Activated gamma-delta T cell treated with anti-CD3 and anti-CD28 coated beads, Interleukin-2, amount 50 U/mL, for 16 hours (primary cell): ENCODE results near the gene SLC6A9.

Experiments
- DNase-seq: peaks from one replicate; pipeline ENCODE4 v3.0.0-alpha.2; 2020; ENCODE audit warnings: low read depth

The SLC6A9 gene

DNA sequence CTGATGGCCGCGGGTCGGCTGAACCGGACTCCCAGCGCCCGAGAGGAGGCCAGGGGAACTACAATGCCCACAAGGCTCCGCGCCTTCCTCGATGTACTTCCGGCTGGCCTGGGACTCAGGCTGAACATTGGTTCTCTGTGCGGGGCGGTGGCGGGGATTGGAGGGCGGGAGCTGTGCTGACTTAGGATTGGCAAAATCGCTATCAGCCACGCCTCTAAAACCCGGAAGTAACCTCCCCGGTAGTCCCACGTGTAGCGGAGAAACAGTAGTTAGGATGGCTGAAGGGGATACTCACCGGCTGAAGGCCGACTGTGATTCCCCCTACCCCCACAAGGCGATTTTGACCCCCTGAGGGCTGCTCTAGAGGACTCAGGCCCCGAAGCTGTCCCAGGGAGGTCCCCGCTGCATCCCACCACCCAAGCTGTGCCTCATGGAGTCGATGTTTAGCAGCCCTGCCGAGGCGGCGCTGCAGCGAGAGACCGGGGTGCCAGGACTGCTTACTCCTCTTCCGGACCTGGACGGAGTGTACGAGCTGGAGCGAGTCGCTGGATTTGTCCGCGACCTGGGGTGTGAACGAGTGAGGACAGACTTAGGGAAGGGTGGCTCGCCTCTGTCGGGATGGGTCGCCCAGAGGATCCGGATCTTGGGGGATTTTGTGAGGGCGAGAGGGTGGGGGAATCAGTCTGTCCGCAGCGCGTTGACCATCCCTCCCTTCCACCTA is 61.4 kb downstream of the SLC6A9 start, which contains the start of gene DPH2:
TSS of gene DPH2 (plus strand) at position 265 of the 721 bp plus-strand sequence. CDS start at position 431, 166 bp downstream.
- peak; percentile 96 for DNase-seq

GRCh38 chr1:43969416-43969745 is 61.9 kb downstream of the SLC6A9 start:
- no peak for DNase-seq

DNA sequence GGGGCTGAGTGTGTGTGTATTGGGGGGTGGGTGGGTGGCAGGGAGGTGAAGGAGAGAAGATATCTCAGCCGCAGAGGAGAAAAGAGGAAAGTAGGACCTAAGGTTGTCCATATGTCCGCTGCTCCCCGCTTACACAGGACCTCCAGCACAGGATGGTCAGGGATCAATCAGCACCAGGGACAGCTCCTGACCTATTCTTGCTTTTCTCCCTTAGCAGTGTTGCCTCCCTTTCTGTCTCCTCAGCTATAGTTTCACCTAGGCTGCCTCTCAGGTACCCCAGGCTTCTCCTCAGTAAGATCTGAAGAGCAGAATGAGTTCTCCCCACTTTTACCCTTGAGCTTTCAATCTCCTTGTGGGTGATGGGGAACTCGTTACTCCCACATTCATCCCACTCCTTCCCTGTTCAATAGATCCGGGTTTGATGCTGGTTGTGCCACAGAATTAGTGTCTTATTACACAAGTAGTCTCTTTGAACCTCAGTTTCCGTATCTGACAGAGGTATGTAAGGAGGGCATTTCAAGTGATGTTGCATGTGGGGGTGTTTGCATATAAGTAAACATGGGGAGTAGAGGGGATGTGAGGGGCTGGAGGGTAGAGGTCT is 62.8 kb downstream of the SLC6A9 start:
- DNase-seq, result no peak

DNA sequence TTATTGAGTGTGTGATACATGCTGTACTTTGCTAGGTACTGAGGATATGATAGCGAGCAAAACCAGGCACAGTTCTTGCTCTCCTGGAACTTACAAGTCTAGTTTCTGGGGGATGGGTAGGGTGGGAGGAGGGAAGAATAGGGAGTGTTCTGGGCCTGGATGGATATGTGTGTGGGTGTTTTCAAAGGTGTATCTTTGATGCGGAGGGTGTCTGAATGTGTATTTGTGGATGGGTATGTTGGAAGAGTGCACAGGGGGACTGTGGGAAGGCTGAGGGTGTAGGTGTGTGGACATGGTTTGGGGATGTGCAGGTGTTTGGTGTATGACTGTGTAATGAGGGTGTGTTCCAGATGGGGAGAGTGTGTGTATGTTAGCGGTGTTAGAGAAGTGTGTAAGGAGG is 65.9 kb downstream of the SLC6A9 start:
- DNase-seq, result no peak

DNA sequence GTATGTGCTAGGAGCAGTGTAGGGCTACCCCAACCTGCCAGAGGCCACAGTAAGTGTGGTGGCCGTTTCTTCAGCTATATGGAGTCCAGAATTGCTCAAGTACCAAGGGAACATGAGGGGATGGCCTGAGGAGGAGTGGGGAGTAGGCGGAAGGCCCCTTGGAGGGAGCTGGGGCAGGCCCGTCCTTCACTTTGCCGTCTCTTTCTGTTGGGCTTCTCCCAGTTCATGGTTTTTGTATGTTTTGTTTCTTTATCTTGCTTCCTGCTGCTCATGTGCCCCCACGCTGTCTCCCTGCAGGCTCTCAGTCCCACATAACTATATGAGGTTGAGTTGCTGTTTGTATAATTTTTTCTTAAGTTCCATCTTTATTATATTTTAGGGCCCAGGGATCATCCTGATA is 67.4 kb downstream of the SLC6A9 start:
- no peak for DNase-seq

DNA sequence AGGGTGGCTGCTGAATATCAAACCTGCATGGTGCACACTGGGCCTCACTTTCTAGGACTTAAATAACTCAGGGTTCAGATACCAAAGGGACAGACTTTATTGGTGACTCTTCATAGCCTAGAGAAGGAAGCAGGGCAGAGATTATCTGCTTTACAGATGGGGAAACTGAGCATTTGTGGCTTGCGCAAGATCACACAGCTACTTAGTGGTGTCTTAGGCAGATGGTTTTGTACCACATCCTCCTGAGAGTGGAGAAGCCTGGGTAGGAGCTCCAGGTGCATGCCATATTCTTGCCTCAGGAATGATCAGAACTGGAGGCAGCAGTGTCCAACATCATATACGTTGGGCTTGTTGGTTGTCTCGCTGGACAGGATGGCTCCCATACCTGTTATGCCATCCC is 68.3 kb downstream of the SLC6A9 start:
- no peak for DNase-seq

DNA sequence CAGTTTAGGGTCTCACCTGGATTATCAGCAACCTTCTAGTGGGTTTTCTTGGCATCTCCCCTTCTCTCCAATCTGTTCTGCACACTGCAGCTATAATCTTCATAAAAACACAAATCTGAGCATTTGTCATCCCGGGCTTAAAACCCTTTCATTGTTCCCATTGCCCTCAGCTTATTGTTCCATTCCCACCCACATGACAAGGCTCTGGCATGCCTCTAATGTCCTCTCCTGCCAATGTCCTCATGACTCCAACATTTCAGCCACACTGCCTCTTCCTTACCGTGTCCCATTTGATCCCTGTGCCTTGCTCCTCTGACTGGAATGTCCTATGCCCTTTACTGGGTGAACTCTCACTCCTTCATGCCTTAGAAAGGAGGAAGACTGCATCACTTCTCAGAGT is 68.9 kb downstream of the SLC6A9 start:
- DNase-seq, result no peak

DNA sequence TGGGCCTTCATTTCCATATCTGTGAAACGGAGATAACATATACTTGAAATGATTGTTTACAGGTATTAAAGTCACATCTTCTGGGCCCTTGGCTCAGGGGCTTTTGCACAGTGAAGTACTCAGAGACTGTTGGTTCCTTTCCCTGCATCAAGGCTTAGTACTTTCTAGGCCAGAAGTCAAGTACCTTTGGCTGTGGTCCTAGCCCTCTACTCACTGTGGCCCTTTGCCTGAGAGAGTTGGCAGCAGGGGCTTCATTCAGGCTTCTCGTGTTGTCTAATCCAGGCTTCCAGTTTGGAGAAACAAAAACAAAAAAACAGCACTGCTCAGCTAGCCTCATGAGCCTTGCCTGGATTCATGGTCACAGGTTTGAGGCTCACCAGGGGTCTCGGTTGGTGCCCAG is 69.6 kb downstream of the SLC6A9 start:
- DNase-seq, result no peak

GRCh38 chr1:43960798-43961197 is 70.5 kb downstream of the SLC6A9 start:
- no peak for DNase-seq

- DNase-seq, result no peak
Measured at GRCh38 chr1:43958351-43959255, 72.7 kb downstream of the SLC6A9 start.

GRCh38 chr1:43957407-43958040 is 73.7 kb downstream of the SLC6A9 start:
- DNase-seq, result no peak

- no peak for DNase-seq
Measured at GRCh38 chr1:43956234-43956633, 75.0 kb downstream of the SLC6A9 start.

DNA sequence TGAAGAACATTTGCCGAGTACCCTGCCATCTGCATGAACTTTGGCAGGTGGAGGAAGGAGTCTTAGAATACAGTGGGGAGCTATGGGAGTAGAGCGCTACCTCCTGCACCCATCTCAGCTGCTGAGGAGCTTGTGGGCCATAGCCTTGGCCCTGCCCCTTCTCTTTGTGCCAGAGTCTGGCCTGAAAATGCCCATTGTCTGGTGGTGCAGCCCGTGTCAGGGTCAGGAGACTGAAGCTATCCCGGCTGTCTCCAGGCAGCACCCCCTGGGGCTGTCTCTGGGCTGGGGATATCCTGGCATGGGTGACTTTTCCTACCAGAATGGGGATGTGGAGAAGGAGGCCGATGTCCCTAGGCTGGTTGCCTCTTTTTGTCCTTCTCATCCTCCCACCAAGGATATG is 77.2 kb downstream of the SLC6A9 start:
- DNase-seq, result no peak

DNA sequence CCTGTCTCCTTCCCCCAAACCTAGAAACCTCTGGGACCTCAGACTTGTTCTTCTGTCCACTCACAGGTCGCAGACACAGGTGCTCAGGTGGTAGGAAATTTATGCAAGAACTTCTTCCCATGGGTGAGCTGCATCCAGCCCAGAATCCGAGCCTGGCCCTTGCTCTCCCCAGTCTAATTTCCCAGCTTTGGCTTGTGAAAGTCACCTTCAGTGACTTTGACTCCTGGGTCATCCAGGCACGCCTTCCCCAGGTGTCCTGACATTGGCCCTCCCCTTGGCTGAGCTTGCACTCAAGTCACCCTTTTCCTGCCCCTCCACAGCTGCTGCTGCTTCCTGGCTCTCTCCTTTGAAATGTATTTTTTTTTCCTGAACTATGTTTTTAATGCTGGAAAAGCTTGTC is 77.9 kb downstream of the SLC6A9 start:
- DNase-seq, result no peak

DNA sequence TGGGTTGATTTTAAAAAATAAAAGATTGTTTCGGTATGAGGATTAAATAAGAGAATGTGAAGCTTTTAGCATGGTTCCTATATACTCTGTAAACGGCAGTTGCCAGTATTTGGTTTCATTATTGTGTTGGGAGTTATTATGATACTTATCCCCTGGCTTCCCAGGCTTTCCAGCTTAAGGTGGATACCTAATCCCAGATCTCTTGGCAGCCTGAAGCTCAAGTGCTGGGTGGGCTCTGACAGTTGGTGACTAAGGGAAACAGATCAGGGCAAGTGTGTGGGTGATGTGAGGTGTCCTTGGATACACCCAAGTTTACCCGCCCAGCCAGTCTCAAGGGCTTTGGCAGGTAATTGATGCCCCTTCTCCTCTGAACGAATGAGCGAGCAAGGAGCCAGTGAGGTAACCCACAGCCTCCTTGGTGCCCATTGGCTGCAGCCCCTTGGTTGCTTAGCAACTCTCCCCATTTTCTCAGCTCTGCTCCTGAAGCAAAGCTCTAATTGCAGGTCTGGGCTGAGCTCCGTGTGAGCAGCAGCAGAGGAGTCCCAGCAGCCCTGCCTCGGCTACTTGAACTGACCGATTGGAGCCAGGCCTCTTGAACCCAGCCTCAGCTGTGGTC is 78.4 kb downstream of the SLC6A9 start:
- no peak for DNase-seq

DNA sequence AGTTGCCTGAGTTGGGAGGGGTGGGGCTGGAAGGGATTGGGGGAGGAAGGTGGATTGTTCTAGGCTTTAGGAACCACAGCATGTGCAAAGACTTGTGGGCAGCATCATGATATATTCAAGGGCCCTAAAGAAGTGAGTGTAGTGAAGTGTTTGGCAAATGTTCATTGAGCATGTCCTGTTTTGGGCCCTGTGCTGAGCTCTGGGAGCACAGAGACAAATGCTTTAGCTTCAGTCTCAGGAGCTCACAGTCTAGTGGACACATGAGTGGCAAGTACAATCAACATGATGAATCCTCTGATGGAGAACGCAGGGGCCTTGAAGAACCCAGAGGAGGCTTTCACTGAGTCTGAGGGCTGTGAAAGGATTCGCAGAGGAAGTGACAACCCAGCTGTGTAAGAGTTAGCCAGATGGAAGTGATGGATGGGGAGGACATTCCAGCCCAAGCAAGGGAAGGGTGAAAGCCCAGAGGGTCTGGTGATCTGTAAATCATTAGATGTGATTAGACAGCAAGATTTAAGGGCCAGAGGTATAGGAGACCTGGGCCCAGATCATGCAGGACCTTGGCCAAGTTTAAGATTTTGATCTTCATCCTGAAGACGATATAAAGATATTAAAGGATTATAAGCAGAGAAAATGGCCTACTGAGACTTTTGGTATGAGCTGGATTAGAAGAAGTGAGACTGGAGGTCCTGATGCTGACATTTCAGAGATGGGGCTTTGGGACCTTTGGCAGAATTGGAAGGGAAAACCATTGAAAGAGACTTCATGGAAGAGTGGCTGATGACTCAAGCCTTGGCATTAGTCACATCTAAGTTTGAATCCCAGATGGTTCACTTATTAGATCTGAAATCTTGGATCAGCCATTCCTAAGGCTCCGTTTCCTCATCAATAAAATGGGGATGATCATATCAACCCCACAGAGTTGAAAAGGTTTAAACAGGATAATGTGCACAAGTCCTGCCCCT is 80.0 kb downstream of the SLC6A9 start:
- DNase-seq, result no peak

DNA sequence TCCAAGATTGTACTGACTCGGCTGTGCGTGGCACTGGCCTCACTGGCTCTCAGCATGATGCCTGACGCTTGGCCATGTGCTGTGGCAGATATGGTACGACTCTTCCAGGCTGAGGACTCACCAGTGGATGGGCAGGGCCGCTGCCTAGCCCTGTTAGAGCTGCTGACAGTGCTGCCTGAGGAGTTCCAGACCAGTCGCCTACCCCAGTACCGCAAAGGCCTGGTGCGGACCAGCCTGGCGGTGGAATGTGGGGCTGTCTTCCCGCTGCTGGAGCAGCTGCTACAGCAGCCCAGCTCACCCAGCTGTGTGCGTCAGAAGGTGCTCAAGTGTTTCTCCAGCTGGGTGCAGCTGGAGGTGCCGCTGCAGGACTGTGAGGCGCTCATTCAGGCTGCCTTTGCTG is 81.6 kb downstream of the SLC6A9 start:
- no peak for DNase-seq

DNA sequence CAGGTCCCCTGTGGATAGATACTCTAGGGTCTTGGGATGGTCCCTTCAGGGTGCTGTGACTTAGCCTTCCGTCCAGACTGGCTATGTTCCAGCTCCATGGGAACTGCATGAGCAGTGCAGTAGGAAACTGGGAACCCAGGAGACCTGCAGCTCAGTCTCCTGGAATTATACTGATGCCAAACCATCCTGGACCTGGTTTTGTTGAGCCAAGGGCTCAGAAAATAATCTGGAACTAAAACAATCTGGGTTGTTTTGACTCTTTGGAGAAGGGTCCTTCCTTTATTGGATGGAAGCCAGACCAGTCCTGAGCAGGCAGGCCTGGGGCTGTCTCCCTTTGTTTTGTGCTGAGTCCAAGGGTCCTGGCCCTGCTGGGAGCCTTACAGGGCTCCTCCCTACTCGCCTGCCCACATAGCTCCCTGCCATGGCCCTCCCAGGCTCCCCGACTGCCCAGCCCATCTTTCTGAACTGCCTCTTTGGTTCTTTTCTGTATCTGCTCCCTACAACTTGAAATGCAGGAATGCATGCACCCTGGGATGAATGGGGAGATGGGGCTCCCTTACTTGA is 83.3 kb downstream of the SLC6A9 start:
- no peak for DNase-seq

- no peak for DNase-seq
Measured at GRCh38 chr1:43947061-43947873, 84.0 kb downstream of the SLC6A9 start.
